ENCODE results near the gene FLNB.

Gene FLNB

DNA sequence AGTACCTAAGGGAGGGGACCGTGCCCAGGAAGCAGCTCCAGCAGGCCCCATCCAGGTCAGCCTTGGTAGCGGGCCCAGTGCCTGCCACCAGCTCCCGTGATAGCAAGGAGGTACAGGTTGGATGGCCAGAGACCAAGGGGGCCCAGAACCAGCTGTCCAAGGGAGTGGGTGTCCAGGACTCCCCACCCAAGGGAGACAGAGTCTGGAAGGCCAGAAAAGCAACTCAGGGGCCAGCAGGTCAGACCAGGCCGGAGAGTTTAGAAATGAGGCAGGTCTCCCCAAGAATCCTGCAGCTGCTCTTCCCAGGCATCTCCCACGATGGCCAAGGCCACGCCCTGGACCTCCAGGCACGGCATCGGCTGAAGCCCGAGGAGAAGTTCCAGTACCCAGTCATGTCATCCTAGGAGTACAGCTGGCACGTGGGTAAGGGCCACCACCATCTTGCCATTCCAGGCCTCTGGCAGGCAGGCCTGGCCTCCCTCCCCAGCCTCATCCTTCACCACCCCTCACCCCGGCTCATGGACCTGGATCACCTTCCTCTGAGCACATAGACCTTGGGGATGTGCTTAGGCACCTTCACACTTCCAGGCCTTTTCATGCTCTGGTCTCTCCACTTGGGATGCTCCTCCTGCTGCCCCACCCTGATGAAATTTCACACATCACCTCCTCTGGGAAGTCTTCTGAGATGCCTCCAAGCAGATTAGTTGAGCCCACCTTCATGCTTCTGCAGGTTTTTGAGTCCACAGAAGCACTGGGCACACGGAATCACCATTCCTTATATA lies 172.1 kb downstream of the FLNB start:
- whole genome bisulfite sequencing = 92% methylated on average over 12 of the region's 12 CpGs
- no peak overlapping the region for H3K14ac ChIP-seq (ENCODE audit: low read length in 2 of 2)
- peaks cover 5 to 18% of the 10 kb centered on the region in 2 experiments for H3K27me3 ChIP-seq (ENCODE audit: control insufficient read depth in 1 of 2, insufficient read depth in 1 of 2, low read length in 2 of 2)
- H2BK5ac ChIP-seq (ENCODE audit: low read depth, low read length, poor library complexity, severe bottlenecking) = no peak overlapping the region
- no peak overlapping the region for H3K18ac ChIP-seq (ENCODE audit: low read depth in 1 of 2, low read length in 2 of 2)
- H2BK12ac ChIP-seq (ENCODE audit: low read length in 2 of 2) = no peak overlapping the region
- no peak overlapping the region for H3K23ac ChIP-seq (ENCODE audit: low read length in 2 of 2)
- H3K9me3 ChIP-seq (ENCODE audit: control insufficient read depth, low read length) = no peaks in the 10 kb centered on the region
- no peak overlapping the region for H3K4me2 ChIP-seq (ENCODE audit: low read length, poor library complexity, severe bottlenecking)
- H3K79me1 ChIP-seq (replicated peaks; ENCODE audit: low read length, poor library complexity, severe bottlenecking) = no peaks in the 10 kb centered on the region
- H3K4me3 ChIP-seq (ENCODE audit: insufficient read depth in 1 of 2, low read depth in 1 of 2, low read length in 2 of 2) = no peak overlapping the region
- H4K91ac ChIP-seq (ENCODE audit: low read length) = no peak overlapping the region
- no peak overlapping the region for H3K9ac ChIP-seq (ENCODE audit: low read length)
- H2AFZ ChIP-seq (ENCODE audit: low read depth, low read length) = no peak overlapping the region
- peaks cover 16% of the 10 kb centered on the region for H3K4me1 ChIP-seq (ENCODE audit: control insufficient read depth, insufficient read depth, low read depth, low read length)
- H2BK120ac ChIP-seq (ENCODE audit: low read depth, low read length) = no peak overlapping the region
- H4K8ac ChIP-seq (ENCODE audit: low read length) = no peak overlapping the region
- H3K36me3 ChIP-seq (ENCODE audit: control insufficient read depth in 1 of 2, insufficient read depth in 2 of 2, low read depth in 1 of 2, low read length in 2 of 2) = no peaks in the 10 kb centered on the region
- no peak overlapping the region for H3K27ac ChIP-seq (ENCODE audit: low read length, poor library complexity, severe bottlenecking)
- no peak overlapping the region for H3K4ac ChIP-seq (ENCODE audit: low read depth in 1 of 2, low read length in 2 of 2)
- H2BK15ac ChIP-seq (ENCODE audit: low read depth, poor library complexity, severe bottlenecking) = no peak overlapping the region
- H2AK5ac ChIP-seq (ENCODE audit: low read length, severe bottlenecking) = no peak overlapping the region
- DNase-seq = no peak

DNA sequence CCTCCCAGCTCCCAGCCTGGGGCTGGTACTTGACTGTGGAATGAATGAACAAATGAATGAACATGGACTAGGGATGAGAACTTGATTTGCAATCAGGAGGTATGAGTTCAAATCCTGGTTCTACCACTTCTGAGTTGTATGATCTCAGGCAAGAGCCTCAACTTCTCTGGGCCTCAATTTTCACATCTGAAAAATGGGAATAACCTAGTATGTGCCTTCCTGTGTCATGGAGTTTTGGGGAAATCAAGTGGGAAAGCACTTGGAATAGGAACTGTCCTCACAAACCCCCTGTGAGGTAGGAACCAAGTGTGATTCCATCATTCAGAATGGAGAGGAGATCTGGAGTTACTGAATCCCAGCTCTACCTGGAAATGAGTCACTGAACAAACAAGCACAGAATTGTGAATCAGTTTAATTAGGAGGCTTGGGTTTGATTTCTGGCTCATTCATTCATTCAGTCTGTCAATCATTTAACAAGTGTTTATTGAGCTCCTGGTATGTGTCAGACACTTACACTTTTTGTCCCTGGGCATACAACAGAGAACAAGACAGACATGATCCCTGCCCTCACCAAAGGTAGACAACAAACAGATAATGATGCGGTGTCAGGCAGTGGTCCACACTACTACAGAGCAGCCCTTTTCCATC lies 172.8 kb downstream of the FLNB start:
- Histone ChIP-seq H2BK15ac (ENCODE audit: low read depth, poor library complexity, severe bottlenecking) (no peak overlapping the region), H2AFZ (ENCODE audit: low read depth, low read length) (no peak overlapping the region), H3K18ac (ENCODE audit: low read depth in 1 of 2, low read length in 2 of 2) (no peak overlapping the region), H2BK120ac (ENCODE audit: low read depth, low read length) (no peak overlapping the region), H2BK12ac (ENCODE audit: low read length in 2 of 2) (no peak overlapping the region), H4K8ac (ENCODE audit: low read length) (no peak overlapping the region), H3K27ac (ENCODE audit: low read length, poor library complexity, severe bottlenecking) (no peak overlapping the region), H3K14ac (ENCODE audit: low read length in 2 of 2) (no peak overlapping the region), H3K79me1 (replicated peaks; ENCODE audit: low read length, poor library complexity, severe bottlenecking) (no peaks in the 10 kb centered on the region), H3K9ac (ENCODE audit: low read length) (no peak overlapping the region), H2BK5ac (ENCODE audit: low read depth, low read length, poor library complexity, severe bottlenecking) (no peak overlapping the region), H3K4me2 (ENCODE audit: low read length, poor library complexity, severe bottlenecking) (no peak overlapping the region), H3K36me3 (ENCODE audit: control insufficient read depth in 1 of 2, insufficient read depth in 2 of 2, low read depth in 1 of 2, low read length in 2 of 2) (no peaks in the 10 kb centered on the region), H4K91ac (ENCODE audit: low read length) (no peak overlapping the region), H3K9me3 (ENCODE audit: control insufficient read depth, low read length) (no peaks in the 10 kb centered on the region), H3K4me1 (ENCODE audit: control insufficient read depth, insufficient read depth, low read depth, low read length) (peaks cover 12% of the 10 kb centered on the region), H3K27me3 (ENCODE audit: control insufficient read depth in 1 of 2, insufficient read depth in 1 of 2, low read length in 2 of 2) (peaks cover 5 to 18% of the 10 kb centered on the region in 2 experiments), H3K4me3 (ENCODE audit: insufficient read depth in 1 of 2, low read depth in 1 of 2, low read length in 2 of 2) (no peak overlapping the region), H2AK5ac (ENCODE audit: low read length, severe bottlenecking) (no peak overlapping the region), H3K23ac (ENCODE audit: low read length in 2 of 2) (no peak overlapping the region), H3K4ac (ENCODE audit: low read depth in 1 of 2, low read length in 2 of 2) (no peak overlapping the region)
- WGBS = no CpG with 5 or more reads among the region's 1 CpG
- no peak for DNase-seq

DNA sequence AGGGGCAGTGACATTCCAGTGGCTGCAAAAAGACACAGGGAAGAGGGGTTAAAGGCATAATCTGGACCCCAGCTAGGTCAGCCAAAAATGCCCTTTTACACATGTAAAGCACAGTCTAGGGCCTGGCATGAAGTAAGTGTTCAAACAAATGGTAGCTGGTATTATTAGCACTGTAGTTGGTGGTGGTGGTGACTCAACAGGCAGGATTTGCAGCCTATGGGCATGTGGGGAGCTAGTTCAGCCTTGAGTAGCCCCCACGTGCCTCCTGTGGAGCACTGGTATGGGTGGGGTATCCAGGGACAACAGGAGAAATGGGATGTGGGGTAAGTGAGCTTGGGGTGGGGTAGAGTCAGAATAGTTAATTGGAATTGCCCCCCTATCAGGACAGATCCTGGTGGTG lies 175.0 kb downstream of the FLNB start:
- H3K36me3 ChIP-seq (ENCODE audit: control insufficient read depth in 1 of 2, insufficient read depth in 2 of 2, low read depth in 1 of 2, low read length in 2 of 2) = no peaks in the 10 kb centered on the region
- no peak overlapping the region for H2AFZ ChIP-seq (ENCODE audit: low read depth, low read length)
- no peak overlapping the region for H3K9ac ChIP-seq (ENCODE audit: low read length)
- no peak overlapping the region for H2BK15ac ChIP-seq (ENCODE audit: low read depth, poor library complexity, severe bottlenecking)
- H3K4me1 ChIP-seq (ENCODE audit: control insufficient read depth, insufficient read depth, low read depth, low read length) = peaks cover 7% of the 10 kb centered on the region
- no peak overlapping the region for H4K8ac ChIP-seq (ENCODE audit: low read length)
- H3K4me3 ChIP-seq (ENCODE audit: insufficient read depth in 1 of 2, low read depth in 1 of 2, low read length in 2 of 2) = no peak overlapping the region
- no peak overlapping the region for H2AK5ac ChIP-seq (ENCODE audit: low read length, severe bottlenecking)
- no peak overlapping the region for H3K4ac ChIP-seq (ENCODE audit: low read depth in 1 of 2, low read length in 2 of 2)
- 77% methylated on average over 1 of the region's 1 CpG for WGBS
- no peak overlapping the region for H3K4me2 ChIP-seq (ENCODE audit: low read length, poor library complexity, severe bottlenecking)
- H2BK5ac ChIP-seq (ENCODE audit: low read depth, low read length, poor library complexity, severe bottlenecking) = no peak overlapping the region
- H2BK12ac ChIP-seq (ENCODE audit: low read length in 2 of 2) = no peak overlapping the region
- no peak for DNase-seq
- H3K27ac ChIP-seq (ENCODE audit: low read length, poor library complexity, severe bottlenecking) = no peak overlapping the region
- no peak overlapping the region for H3K14ac ChIP-seq (ENCODE audit: low read length in 2 of 2)
- no peaks in the 10 kb centered on the region for H3K79me1 ChIP-seq (replicated peaks; ENCODE audit: low read length, poor library complexity, severe bottlenecking)
- H3K18ac ChIP-seq (ENCODE audit: low read depth in 1 of 2, low read length in 2 of 2) = no peak overlapping the region
- H3K9me3 ChIP-seq (ENCODE audit: control insufficient read depth, low read length) = no peaks in the 10 kb centered on the region
- no peak overlapping the region for H3K23ac ChIP-seq (ENCODE audit: low read length in 2 of 2)
- peaks cover 5 to 18% of the 10 kb centered on the region in 2 experiments for H3K27me3 ChIP-seq (ENCODE audit: control insufficient read depth in 1 of 2, insufficient read depth in 1 of 2, low read length in 2 of 2)
- no peak overlapping the region for H4K91ac ChIP-seq (ENCODE audit: low read length)
- H2BK120ac ChIP-seq (ENCODE audit: low read depth, low read length) = no peak overlapping the region

DNA sequence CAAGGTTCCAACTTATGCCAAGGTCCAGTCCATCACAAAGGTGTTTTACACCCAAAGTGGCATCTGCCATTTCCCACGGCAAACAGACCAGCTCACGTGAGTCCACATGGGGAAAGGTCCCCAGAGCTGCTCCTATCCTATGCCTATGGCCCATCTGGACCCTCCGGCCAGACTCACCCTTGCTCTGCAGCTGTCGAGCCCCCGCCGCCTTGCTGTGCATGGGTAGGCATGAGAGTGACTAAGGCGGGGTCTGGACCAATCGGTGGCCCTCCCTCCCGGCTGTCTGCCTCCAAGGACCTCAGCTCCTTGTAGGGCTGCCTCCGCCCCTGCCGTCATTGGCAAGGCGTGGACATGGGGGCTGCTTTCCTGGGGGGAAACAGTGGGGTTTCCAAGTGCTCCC lies 175.7 kb downstream of the FLNB start:
- H4K8ac ChIP-seq (ENCODE audit: low read length) = no peak overlapping the region
- H2AFZ ChIP-seq (ENCODE audit: low read depth, low read length) = no peak overlapping the region
- DNase-seq = no peak
- no peak overlapping the region for H3K27ac ChIP-seq (ENCODE audit: low read length, poor library complexity, severe bottlenecking)
- H3K18ac ChIP-seq (ENCODE audit: low read depth in 1 of 2, low read length in 2 of 2) = no peak overlapping the region
- no peak overlapping the region for H2BK12ac ChIP-seq (ENCODE audit: low read length in 2 of 2)
- no peak overlapping the region for H2BK5ac ChIP-seq (ENCODE audit: low read depth, low read length, poor library complexity, severe bottlenecking)
- H3K4me2 ChIP-seq (ENCODE audit: low read length, poor library complexity, severe bottlenecking) = no peak overlapping the region
- no peak overlapping the region for H2AK5ac ChIP-seq (ENCODE audit: low read length, severe bottlenecking)
- peaks cover 8% of the 10 kb centered on the region for H3K4me1 ChIP-seq (ENCODE audit: control insufficient read depth, insufficient read depth, low read depth, low read length)
- no peaks in the 10 kb centered on the region for H3K79me1 ChIP-seq (replicated peaks; ENCODE audit: low read length, poor library complexity, severe bottlenecking)
- no peak overlapping the region for H3K23ac ChIP-seq (ENCODE audit: low read length in 2 of 2)
- no peak overlapping the region for H2BK15ac ChIP-seq (ENCODE audit: low read depth, poor library complexity, severe bottlenecking)
- no peak overlapping the region for H3K9ac ChIP-seq (ENCODE audit: low read length)
- 84% methylated on average over 12 of the region's 12 CpGs for WGBS
- no peak overlapping the region for H4K91ac ChIP-seq (ENCODE audit: low read length)
- H3K14ac ChIP-seq (ENCODE audit: low read length in 2 of 2) = no peak overlapping the region
- no peaks in the 10 kb centered on the region for H3K36me3 ChIP-seq (ENCODE audit: control insufficient read depth in 1 of 2, insufficient read depth in 2 of 2, low read depth in 1 of 2, low read length in 2 of 2)
- peaks cover 5 to 18% of the 10 kb centered on the region in 2 experiments for H3K27me3 ChIP-seq (ENCODE audit: control insufficient read depth in 1 of 2, insufficient read depth in 1 of 2, low read length in 2 of 2)
- no peaks in the 10 kb centered on the region for H3K9me3 ChIP-seq (ENCODE audit: control insufficient read depth, low read length)
- no peak overlapping the region for H3K4me3 ChIP-seq (ENCODE audit: insufficient read depth in 1 of 2, low read depth in 1 of 2, low read length in 2 of 2)
- H3K4ac ChIP-seq (ENCODE audit: low read depth in 1 of 2, low read length in 2 of 2) = no peak overlapping the region
- H2BK120ac ChIP-seq (ENCODE audit: low read depth, low read length) = no peak overlapping the region

Data from mesenchymal stem cell (in vitro differentiated cells and primary cell).